Parietal lobe (tissue), 1 donor: ENCODE results near the gene TP53BP1. TPM values are rescaled to one million over a fixed set of nuclear protein-coding genes. Genes with fewer than 3 reads are reported as not detected.

Source experiments
- total RNA-seq: library from RNA; depleted of rRNA; stranded (reverse); fragments of >200 nt; gene quantifications from one replicate; pipeline ENCODE4 v1.2.3, GENCODE V29; 2014

The TP53BP1 gene
- 258 TPM for total RNA-seq

GRCh38 chr15:43492673-43493601 lies at the start of gene TP53BP1:
Gene TP53BP1 (minus strand): TSS chr15:43493156. CDS start chr15:43493043, 113 bp downstream.

GRCh38 chr15:43517354-43518196 lies 24.6 kb upstream of the TP53BP1 start, which contains the start of gene MAP1A:
Gene MAP1A (plus strand): TSS chr15:43517608. CDS start chr15:43521474, 3,866 bp downstream.

GRCh38 chr15:43370975-43371974 lies 121.7 kb downstream of the TP53BP1 start, which contains the start of the genes TUBGCP4 and ZSCAN29:
Gene TUBGCP4 (plus strand): TSS chr15:43371101. CDS start chr15:43371355, 254 bp downstream.
Gene ZSCAN29 (minus strand): TSS chr15:43371043. CDS start chr15:43369913, 1,130 bp downstream.

Other genes with a start within 250 kb of the TP53BP1 start
- gene TGM5, start 226.2 kb downstream of the TP53BP1 start, total RNA-seq = not detected
- gene TGM7, start 190.9 kb downstream of the TP53BP1 start, total RNA-seq = not detected
- gene LCMT2, start 162.6 kb downstream of the TP53BP1 start, total RNA-seq = 19.1 TPM
- 47.6 TPM for gene ZSCAN29, start 122.1 kb downstream of the TP53BP1 start, total RNA-seq
- 25.7 TPM for gene TUBGCP4, start 122.1 kb downstream of the TP53BP1 start, total RNA-seq
- 48.2 TPM for gene MAP1A, start 24.5 kb upstream of the TP53BP1 start, total RNA-seq
- 99.2 TPM for gene PPIP5K1, start 97.1 kb upstream of the TP53BP1 start, total RNA-seq
- gene CKMT1B, start 100.9 kb upstream of the TP53BP1 start, total RNA-seq = 11.9 TPM
- gene STRC, start 125.6 kb upstream of the TP53BP1 start, total RNA-seq = 1.6 TPM
- 18.2 TPM for gene CATSPER2, start 155.7 kb upstream of the TP53BP1 start, total RNA-seq
- 12.2 TPM for gene CKMT1A, start 200.7 kb upstream of the TP53BP1 start, total RNA-seq